NCI-H226 (cell line): ENCODE measurements around the gene ACADS.

Experiments used
- DNase-seq: peaks from one replicate; pipeline ENCODE4 v3.0.0-alpha.2; 2015

ACADS gene

DNA sequence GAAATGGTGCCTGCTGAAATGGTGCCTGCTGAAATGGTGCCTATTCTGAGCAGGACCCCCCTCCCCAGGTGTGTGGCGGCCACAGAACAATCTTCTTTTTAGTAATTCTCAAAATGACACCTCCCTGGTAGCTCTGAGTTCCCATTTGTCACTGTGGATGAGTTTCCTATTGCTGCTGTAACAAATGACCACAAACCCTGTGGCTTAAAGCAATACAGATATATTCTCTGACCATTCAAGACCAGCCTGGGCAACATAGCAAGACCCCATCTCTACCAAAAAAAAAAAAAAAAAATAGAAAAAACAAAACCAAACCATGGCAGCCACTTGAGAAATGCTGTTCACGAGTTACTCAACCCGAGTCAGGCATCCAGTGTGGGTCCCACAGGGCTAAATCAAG, 7.9 kb downstream of the ACADS start:
- no peak for DNase-seq

DNA sequence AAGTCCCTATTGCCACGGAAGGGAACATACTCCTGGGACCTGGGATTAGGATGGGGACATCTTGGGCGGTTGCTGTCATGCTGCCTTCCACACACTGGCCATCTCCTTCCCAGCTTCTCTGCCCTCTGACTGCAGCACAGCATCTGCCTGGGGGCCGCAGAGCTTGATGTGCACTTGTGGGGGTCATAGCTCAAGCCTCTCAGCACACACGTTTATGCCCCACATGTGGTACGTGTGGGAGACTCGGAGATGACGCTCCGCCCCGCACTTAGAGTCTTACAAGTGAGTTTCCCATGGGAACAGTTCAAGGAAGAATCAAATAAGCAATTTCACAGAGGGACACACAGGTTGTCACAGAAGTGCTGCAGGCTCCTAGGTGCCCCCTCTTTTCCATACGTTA, 8.6 kb downstream of the ACADS start:
- no peak for DNase-seq

DNA sequence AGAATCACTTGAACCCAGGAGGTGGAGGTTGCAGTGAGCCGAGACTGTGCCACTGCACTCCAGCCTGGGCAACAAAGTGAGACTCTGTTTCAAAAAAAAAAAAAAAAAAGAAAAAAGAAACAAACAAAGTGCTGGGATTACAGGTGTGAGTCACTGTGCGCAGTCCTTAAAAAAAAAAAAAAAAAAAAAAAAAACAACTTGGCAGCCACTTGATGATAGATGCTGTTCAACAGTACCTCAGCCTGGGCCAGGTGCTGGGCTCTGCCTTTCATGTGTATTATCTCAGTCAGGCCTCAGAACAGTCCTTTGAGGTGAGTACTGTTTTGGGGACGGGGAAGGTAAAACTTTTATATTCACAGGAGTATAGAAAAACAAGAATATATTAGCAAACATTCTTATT, 9.6 kb downstream of the ACADS start:
- DNase-seq, result no peak

DNA sequence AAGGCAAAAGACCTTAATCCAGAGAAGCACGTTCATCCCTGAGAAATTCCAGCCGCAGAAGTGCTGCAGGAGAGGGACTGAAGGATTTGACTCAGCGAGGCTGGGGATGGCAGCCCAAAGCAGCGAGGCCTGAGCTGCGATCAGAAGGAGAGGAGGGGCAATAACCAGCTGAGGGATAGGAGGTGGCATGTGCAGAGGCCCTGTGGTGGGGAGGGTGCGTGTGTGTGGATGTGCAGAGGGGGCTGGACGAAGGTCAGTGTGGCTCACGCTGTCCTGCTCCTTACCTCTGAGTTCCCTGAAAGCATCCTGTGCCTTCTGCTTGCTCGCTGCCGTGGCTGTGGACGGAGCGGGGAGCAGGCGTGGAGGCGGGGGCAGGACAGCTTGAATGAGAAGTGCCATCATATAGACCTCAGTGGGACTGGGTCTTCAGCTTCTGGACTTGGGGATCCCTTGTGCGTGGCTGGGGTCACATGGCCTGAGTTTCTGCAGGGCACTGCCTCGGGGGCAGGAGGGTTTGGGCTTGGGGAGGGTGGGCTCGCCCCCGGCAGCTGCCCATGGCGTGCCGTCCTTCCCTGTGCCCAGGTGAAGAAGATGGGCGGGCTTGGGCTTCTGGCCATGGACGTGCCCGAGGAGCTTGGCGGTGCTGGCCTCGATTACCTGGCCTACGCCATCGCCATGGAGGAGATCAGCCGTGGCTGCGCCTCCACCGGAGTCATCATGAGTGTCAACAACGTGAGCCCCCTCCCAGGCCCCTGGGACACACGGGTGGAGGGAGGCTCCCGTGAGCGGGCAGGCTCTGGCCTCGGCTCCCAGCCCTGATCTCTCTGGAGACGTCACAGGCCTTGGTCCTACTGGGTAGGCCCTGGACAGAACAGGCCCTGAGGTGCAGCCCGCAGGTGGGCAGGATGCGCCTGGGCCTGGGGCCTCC, 11.0 kb downstream of the ACADS start:
- DNase-seq, result no peak

DNA sequence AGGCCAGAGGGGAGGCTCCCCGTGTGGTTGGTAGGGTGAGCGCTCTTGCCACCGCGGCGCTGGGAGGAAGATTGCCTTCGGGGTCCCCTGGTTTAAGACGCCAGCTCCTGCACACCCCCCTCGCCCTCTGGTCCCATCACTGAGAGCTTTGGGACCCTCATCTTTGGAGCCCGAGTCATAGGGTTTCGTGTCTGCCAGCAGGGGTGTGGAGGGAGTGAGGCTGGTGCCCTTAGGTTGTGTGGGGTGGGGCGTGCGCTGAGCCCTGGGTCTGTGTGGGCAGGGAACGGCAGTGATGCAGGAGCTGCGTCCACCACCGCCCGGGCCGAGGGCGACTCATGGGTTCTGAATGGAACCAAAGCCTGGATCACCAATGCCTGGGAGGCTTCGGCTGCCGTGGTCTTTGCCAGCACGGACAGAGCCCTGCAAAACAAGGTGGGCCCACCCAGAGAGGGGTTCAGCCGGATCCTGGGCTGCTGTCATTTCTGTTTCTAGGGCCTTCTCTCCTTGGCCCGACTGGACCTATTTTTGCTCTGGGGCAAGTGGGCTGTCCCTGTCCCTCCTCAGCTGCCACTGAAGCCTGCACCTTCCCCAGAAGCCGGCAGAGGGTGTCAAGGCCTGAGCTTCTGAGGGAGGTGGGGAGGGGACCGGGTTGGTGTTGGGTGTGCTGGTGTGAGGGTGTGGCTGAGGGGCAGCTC, 12.1 kb downstream of the ACADS start:
- no peak for DNase-seq

DNA sequence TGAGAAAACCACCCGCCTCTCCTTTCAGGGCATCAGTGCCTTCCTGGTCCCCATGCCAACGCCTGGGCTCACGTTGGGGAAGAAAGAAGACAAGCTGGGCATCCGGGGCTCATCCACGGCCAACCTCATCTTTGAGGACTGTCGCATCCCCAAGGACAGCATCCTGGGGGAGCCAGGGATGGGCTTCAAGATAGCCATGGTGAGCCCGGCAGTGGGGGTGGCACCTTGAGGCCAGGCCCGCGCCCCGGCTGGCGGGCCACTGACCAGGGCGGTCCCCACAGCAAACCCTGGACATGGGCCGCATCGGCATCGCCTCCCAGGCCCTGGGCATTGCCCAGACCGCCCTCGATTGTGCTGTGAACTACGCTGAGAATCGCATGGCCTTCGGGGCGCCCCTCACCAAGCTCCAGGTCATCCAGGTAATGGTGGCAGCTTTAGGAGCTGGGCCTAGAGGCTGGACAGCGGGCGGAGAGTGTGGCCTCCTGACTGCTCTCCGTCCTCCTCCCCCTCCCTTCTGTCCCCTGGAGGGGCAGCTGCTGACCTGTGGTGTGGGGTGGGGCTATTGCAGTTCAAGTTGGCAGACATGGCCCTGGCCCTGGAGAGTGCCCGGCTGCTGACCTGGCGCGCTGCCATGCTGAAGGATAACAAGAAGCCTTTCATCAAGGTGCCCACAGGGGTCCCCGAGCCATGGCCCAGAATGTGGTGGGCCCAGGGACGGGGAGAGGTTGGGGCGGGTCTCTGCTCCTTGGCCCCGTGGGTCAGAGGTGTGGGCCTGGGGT, 12.8 kb downstream of the ACADS start:
- DNase-seq, result no peak

DNA sequence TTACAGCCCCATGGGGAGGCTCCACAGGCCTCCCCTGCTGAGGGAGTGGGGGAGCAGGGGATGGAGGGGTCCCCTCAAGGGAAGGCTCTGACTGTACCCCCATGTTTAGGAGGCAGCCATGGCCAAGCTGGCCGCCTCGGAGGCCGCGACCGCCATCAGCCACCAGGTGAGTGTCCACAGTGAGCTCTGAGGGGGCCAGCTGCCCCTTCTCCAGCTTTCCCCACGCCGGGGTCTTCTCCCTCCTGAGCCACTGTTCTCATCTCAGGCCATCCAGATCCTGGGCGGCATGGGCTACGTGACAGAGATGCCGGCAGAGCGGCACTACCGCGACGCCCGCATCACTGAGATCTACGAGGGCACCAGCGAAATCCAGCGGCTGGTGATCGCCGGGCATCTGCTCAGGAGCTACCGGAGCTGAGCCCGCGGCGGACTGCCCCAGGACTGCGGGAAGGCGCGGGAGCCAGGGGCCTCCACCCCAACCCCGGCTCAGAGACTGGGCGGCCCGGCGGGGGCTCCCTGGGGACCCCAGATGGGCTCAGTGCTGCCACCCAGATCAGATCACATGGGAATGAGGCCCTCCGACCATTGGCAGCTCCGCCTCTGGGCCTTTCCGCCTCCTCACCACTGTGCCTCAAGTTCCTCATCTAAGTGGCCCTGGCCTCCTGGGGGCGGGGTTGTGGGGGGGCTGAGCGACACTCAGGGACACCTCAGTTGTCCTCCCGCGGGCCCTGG, 13.6 kb downstream of the ACADS start:
- no peak for DNase-seq

DNA sequence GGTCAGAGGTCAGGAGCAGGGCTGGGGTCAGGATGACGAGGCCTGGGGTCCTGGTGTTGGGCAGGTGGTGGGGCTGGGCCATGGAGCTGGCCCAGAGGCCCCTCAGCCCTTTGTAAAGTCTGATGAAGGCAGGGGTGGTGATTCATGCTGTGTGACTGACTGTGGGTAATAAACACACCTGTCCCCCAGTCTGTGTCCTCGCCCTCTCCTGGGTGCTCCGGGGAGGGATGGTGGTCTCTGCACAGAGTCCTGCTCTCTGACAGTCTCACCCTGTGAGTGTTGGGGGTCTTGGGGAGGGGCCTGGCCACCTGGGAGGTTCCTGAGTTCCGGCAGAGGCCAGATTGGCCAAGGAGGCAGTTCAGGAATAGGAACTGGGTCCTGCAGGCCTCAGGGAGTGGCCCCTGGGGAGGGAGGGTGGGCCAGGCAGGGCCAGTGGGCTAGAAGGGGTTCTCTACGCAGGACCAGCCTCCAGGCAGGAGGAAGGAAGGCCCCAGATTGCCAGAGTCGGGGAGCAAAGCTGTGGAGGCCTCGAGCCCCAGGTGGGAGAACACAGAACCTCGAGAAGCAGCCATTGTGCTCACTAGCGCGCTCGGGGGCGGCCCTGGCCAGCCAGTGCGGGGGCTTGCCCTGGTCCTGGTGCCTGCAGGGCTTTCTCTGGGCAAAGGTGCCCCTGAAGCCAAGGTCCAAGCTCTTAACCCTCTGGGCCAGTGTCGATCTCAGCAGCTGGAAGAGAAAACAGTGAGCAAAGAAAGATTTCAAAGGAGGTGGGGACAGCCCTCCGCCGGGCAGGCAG, 14.4 kb downstream of the ACADS start:
- no peak for DNase-seq

DNA sequence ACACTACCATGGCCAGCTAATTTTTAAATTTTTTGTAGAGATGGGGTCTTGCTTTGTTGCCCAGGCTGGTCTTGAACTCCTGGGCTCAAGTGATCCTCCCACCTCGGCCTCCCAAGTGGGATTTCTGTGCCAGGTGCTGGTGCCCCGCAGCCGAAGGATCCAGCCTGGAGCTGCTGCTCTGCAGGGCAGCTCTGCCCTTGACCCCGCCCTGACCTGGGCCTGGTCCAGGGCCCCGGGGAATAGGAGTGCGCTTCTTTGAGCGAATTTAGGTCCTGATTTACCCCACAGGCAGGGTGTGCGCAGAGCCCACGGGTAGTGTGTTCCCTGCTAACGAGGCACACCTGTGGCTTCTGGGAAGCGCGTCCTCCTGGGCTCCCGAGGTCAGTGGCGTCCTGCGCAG, 15.2 kb downstream of the ACADS start:
- DNase-seq, result no peak

DNA sequence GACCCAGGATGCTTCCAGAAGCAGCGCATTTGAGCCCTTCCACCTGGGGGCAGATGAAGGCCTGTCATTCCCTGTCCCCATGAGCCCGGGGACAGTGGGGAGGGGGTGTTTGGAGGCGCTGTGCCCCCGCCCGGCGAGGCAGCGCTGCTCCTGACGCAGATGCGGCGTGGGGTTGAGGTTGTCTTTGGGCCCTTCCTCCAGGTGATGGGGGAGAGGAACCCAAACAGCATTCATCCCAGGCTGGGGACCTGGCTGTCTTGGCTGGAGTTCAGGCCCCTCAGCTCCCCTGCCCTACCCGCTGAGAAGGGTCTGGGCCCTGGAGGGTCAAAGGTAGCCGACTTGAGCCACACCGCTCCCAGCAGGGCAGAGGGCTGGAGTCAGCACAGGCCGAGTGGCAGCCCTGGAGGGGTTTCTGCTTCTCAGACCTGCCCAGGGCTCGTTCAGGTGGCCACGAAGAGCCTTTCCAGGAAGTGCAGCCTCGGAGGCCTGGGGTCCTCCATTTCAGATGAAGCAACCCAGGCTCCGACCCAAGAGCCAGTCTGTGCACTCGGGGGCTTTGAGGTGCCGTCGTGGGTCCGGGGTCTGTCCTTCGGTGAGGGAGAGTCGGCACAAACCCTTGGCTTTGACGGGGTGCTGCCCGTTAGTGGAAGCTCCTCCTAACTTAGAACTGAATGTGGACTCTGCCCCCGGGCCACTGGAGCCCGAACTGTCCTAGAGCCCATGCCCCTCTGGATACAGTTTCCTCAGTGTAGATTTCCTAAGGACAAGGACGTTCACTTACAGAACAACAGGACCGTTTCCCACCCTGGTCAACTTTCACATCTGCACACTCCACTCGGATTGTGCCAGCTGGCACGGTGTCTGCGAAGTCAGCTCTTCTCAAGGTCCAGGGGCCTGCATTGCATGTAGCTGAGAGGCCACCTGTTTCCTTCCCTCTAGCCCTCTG, 16.1 kb downstream of the ACADS start:
- no peak for DNase-seq

DNA sequence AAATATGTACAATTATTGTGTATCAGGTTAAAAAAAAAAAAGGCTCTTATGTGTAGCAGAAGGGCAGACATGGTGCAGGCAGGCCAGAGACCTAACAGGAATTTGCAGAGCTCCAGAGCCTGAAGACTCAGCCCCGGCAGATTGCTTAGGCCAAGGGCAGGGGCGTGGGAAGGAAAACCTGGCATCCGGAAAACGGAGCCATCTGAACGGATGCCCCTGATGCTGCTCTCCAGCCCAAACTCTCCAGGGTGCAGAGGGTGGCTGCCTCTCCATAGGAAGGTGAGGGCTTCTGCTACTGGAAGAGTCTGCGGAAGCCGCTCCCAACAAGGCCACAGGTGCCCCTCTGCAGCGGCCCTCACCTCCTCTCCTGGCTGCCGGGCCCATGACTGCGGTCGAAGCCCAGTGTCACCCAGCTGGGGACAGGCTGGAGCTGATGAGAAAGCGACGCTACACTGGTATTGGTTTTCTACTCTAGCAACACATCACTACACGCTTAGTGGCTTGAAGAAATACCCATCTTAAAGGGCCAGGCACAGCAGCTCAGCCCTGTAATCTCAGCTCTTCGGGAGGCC, 19.4 kb downstream of the ACADS start:
- DNase-seq, result no peak

DNA sequence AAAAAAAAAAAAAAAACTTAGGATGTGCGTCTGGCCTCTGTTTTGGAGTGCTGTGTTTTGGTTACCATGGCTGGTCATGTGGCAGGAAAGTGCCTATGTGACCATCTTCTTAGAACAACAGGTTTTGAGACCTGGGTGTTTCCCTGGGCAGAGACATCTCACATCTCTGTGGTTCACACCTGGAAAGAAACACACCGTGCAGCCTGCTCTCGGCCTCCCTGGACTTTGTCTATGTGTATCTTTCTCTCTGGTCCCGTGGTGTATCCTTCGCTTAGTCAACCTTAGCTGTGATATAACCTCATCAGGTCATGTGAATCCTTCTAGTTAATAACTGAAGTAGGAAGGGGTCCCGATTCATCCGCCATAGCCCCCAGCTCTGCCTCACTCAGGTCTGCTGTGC, 22.6 kb downstream of the ACADS start:
- DNase-seq, result no peak

DNA sequence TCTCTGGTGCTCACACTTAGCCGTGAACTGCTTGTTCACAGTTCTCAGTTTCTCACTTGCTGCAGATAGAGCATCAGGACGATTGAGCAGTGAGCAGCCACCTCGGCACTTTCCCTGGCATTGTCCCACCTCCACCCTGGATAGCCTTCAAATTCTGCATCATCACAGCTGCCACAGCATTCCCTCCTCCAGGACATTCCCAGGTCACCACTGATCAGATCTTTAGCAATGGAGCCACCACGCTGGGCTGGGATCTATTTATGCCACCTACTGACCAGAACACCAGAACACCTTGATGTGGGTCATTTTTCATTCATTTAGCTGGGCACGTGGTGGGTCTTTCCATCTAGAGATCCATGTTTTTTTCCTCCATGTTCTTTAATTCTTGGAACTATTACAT, 23.6 kb downstream of the ACADS start:
- no peak for DNase-seq

DNA sequence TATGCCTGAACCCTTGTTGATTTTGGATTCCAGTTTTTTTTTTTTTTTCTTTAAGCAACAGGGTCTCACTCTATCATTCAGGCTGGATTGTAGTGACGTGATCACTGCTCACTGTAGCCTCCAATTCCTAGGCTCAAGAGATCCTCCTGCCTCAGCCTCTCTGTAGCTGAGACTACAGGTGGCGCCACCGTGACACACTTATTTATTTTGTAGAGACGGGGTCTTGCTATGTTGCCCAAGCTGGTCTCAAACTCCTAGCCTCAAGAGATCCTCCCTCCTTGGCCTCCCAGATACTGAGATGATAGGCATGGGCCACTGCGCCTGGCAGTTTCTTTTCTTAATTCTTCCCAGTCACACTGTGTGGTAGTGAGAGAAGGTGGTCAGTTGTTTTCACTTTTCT, 25.2 kb downstream of the ACADS start:
- no peak for DNase-seq

DNA sequence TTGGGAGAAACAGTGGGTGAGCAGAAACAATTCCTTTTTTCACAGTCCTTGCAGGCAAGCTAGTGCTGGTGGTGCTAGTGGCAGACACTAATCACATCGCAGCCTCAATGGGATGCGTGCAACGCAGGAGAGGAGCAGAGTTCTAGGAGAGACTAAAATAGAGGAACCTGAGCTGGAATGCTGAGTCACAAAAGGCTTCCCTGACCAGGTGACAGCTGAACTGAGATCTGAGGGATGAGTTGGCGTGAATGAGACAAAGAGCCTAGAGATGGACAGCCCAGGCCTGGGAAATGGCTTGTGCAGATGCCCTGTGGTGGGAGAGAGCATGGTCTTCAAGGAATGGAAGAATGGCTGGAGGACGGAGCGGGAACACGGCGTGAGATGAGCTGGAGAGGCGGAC, 25.8 kb downstream of the ACADS start:
- DNase-seq, result no peak

DNA sequence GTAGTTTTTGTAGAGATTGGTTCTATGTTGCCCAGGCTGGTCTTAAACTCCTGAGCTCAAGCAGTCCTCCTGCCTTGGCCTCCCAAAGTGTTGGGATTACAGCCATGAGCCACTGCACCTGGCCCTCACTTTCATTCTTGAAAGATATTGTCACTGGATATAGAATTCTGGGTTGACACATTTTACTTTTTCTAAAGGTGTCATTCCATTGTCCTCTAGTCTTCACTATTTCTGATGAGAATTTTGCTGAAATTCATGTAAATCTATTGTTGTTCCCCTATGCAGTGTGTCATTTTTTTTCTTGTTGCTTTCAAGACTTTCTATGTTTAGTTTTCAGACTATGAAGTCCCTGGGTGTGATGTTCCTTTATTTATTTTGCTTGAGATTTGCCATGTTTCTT, 29.2 kb downstream of the ACADS start:
- DNase-seq, result no peak

DNA sequence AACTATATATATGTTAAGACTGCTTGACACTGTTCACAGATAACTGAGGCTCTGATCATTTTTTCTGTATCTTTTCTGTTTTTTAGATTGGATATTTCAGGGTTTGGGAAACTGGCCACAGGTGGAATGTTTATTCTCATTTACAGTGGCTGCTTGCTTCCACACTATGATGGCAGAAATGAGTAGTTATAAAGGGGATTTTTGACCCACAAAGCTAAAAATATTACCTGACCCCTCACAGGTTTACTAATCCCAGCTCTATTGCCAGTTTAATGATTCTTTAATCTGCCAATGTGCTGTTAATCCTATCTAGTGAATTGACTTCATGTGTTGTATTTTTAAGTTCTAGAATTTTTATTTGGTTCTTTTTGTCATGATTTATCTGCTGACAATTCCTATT, 29.6 kb downstream of the ACADS start:
- no peak for DNase-seq

DNA sequence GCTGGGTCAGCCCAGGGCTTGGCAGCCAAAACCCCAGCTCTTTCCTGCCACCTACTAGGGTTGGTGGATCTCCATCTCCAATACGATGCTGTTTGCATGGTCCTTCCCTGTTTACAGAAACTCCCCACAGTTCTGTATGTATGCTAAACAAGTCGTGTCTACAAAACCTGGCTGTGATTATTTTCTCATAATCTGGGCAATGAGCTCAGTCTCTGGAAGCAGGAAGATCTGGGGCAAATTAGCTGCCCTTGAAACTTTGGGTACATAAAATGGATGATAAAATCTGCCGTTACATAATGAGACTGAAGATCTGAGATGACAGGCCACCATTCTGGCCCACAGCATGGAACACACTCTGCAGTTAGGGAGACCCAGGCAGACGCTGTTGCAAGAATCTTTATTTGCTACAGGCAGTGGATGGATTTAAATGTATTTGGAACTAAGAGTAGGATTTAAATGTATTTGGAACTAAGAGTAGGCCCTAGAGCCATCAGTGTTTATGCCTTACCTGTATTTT, 31.7 kb downstream of the ACADS start:
- DNase-seq, result no peak

DNA sequence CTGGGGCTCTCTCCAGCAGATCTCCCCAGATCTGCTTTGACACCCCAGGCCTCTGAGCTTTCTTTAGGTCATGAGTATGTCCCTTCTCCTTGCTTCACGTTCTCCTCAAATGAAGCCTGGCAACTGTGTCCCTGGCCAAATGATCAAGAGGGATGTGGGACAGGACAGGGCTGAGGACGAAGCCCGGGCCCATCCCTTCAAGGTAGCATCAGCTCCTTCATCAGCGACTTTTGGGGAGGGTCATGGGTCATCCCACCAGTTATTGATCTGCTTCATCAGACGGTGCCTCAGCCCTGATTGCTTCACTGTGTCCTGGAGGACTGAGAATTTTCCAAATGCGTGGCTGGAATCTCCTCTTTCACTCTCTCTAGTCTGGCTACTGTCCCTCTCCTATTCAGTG, 32.3 kb downstream of the ACADS start:
- DNase-seq, result no peak
